HG03060 (cell line): ENCODE data around the gene LGALS8.
"Not testable (repeated sequence)": the region's sequence is repeated elsewhere in the genome, so short reads cannot be mapped to it uniquely, and the experiment has no call there.

Experiments
- ATAC-seq: cut with Tn5 transposase; IDR thresholded peaks from one replicate; pipeline ENCODE4 v1.9.1; 2021; ENCODE audit warnings: low read depth, moderate number of reproducible peaks; ENCODE audit not compliant: unreplicated experiment

Gene LGALS8

GRCh38 chr1:236536540-236536939 is 12.8 kb downstream of the LGALS8 start:
- no peak for ATAC-seq

- ATAC-seq: no peak
Observed at GRCh38 chr1:236540813-236541465, 17.2 kb downstream of the LGALS8 start.

- no peak for ATAC-seq
Observed at GRCh38 chr1:236541710-236542109, 17.9 kb downstream of the LGALS8 start.

- no peak for ATAC-seq
Observed at GRCh38 chr1:236543065-236543669, 19.4 kb downstream of the LGALS8 start.

DNA sequence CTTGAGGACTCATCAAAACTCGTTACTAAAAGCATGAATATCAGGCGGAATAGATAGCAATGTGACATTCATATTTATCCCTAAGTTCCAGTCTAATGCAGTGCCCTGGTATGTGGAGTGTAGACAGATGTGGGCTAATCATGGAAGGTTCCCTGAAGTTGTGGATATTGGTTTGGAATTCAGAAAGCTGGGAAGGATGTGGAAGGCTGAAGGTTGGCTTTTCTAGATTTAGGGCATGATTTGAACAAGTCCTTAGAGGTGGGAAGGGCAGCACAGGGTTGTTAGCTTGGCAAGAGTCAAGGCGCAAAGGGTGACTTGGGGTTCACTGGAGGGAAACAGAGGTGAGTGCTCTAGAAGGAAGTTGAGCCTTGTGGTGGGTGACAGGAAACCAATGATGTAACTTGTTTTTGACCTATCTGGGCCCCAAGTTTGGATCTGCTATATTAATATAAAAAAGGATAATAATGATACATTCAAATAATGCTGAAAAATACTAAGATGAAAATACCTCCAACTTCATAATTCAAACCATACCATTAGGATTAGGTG is 21.9 kb downstream of the LGALS8 start:
- no peak for ATAC-seq

- no peak for ATAC-seq
Observed at GRCh38 chr1:236548452-236548851, 24.7 kb downstream of the LGALS8 start.

DNA sequence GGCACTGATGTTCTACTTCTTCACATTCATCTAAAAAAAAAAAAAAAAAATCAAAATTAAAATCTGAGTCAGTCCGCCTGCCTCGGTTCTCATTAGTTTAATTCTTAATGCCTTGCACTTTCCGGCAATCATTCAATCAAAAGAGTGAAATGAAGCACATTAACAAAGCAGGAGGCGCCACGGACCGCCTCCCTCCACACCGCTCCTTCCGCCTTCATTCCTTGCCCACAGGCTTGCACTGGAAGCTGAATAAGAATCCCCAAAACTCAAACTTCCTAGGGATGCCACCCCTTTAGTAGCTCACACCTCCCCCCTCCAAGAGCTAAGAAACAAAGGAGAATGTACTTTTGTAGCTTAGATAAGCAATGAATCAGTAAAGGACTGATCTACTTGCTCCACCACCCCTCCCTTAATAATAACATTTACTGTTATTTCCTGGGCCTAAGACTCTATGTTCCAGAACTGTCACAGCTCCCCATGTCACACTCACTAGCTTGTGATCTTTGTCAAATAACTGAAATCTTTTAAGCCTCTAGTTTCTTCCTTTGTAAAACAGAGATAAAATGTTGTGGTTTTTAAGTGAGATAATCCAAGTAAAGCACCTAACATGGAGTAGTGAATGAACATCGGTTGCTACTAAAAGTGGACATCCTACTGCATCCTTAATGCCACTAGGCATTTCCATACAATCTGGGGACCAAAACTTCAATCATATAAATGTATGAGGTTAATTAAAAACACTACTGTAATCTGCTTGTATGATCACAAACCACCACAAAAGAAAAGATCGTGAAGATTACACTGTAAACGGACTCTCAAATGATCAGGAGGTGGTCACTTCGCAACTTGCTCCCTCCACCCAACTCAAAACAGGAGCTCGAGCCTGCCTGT is 27.4 kb downstream of the LGALS8 start:
- no peak for ATAC-seq

DNA sequence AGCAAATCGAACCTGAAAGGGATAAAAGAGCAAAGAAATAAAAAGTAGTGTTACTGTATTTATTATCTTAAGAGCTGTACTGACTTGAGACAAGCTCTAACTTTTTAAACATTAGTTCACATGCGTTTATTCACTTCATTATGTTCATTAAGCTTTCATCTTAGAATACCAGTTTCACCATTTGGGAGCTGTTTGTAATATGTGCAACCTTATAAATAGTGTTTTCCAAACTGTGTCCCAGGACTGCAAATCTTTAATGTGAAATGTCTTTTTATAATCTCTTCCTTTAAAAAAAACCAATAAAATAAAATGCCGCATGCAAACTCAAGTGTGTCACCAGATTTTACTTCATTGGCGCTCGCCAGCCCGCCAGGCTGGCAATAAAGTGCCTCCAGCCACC is 28.3 kb downstream of the LGALS8 start:
- no peak for ATAC-seq

DNA sequence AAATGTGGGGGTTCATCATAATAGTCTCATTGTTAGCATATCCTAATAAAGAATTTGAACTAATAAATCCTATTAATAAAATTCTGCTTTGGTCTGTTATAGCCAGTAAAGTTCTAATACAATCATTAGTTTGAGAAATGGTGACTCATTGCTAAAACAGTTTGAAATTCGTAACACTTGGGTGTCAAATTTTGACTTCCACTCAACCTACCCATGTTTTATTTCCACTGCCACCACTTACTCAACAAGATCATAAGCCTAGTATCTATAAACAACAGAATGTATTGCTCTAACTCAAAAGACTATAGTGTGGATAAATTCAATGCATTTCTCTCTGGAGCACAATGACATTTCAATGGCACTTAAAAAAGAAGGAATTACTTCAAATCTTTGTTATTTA is 29.1 kb downstream of the LGALS8 start:
- ATAC-seq: no peak

DNA sequence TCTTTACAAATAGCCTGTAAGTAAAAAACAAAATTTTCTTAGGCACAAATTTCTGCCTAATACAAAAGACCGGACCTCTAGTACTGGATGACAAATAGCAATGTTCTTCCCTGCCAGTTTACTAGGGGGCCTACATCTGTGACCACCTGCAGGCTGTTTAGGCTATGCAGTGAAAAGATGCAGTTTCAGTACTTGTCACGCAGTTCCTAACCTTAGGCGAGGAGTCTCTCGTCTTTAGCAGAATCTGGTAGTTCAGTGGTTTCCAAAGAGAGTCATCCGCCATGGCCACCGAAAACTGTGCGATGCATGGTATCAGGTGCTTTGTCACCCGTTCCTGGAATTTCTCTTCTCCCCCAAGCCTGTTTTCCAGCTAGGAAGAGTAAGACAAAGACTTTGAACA is 29.6 kb downstream of the LGALS8 start:
- ATAC-seq: no peak

DNA sequence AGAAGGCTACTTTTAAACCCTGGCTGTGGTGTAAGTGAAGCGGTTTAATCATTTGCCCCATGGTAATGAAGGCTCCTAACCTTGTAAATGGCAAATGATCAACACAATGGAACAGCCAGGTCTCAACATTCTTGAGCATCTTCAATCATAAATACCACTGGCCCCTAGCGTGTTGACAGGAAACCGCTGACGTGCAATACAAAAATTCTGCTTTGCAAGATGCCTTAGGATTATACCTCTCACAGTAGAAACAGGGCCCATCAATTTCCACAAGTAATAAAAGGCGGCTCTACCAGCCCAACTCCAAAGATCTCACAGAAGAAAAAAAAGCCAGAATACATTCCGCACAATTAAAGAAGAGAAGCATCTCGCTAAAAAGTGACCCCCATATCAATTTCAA is 32.8 kb downstream of the LGALS8 start:
- ATAC-seq: no peak

DNA sequence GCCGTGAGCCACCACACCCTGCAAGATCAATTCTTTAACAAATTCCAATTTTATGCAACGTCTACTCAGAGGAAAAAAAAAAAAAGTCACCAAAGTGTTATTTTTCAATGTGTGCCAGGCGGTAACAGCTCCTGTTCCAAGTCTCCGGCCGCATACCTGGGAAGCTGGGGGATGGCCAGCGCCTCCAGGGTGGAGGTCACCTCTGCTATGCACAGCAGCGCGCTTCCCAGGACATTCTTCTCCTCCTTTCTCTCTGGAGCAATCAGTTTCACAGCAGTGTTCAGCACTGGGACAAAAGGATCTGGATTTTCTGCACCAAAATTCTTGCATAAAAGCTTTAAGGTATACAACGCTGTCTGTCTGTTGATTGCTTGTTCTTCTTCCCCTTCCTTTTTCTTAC is 34.3 kb downstream of the LGALS8 start:
- ATAC-seq: no peak

GRCh38 chr1:236558846-236559245 is 35.1 kb downstream of the LGALS8 start:
- ATAC-seq: no peak

DNA sequence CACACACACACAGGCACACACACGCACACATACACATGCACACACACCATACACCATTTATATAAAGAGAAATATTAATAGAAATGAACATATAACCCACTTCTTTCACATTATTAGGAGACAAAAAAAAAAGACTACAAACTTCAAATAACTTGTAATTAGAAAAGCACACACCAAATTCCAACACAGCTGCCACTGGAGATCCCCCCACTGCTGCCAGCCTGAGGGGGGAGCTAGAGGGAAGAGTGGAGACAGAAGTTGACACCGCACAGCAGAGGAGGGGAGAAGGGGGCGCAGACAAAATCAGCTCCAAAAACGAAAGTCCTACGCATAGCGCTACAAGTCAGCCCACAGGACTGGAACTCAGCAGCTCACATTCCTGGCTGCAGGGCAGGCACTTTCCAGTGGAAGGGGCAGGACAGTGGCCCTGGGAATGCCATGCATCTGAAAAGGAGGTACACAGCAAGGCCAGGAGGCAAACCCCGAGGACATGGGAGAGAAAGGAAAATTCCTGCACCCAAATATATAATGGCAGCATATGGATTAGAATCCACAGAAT is 36.5 kb downstream of the LGALS8 start:
- ATAC-seq: no peak

DNA sequence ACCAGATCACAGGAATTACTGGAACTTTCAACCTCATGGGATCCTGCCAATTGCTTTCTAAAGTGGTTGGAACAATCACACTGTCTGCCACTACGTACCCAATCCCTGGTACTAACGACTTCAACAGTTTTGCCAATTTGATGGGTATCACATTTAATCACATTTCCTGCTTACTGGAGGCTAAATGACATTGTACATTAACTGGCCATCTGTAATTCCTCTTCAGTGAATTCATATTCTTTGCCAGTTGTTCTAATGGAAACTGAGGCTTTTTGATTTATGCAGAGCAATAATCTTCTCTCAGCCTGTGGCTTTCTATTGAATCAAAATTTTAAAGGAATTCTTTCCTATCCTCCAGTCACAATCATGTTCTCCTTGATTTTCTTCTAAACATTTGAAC is 38.2 kb downstream of the LGALS8 start:
- ATAC-seq: no peak

- no peak for ATAC-seq
Observed at GRCh38 chr1:236565530-236565929, 41.7 kb downstream of the LGALS8 start.

DNA sequence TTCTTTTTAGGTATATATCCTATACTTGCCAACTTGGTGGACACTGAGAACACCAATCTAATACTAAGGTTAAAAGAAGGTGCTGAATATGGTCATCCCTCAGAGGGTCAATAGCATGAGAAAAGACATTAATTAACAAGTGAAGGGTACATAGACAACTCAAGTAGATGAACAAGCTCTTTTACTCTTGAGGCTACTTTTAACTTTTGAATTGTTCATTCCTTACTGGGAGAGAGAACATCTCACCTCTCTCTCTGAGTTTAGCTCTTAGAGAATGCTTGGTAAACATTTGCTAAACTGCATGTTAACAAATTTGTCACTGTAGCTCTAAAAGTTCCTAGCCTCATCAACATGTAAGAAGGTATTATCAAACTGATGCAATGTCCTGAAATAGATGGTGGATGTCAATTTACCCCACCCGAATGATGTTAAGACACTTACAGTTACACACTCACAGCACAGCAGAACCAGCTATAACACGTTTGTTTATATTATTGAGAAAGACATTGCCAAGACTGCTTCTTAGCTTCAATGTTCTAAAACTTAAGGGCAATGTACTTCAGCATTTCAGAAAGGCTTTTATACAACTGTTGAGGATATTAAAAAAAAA is 44.6 kb downstream of the LGALS8 start:
- ATAC-seq: no peak

- no peak for ATAC-seq
Observed at GRCh38 chr1:236575523-236575922, 51.7 kb downstream of the LGALS8 start.

DNA sequence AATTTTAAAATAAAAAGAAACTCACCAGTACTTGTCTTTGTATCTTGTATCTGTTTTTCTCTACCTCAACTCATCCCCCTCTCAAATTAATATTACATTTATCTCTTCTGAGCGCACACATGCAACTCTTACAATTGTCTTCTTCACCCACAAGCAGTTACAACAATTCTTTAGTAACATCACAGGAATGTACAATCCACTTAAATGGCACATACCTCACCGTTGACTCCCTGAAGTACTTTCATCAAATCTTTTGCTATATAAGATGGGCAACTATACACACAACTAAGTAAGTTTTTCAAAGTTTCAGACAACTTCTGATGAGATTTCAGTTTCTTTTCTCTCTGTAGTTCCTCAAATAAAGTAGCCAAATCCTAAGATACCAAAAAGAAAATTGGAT is 52.2 kb downstream of the LGALS8 start:
- ATAC-seq: no peak

DNA sequence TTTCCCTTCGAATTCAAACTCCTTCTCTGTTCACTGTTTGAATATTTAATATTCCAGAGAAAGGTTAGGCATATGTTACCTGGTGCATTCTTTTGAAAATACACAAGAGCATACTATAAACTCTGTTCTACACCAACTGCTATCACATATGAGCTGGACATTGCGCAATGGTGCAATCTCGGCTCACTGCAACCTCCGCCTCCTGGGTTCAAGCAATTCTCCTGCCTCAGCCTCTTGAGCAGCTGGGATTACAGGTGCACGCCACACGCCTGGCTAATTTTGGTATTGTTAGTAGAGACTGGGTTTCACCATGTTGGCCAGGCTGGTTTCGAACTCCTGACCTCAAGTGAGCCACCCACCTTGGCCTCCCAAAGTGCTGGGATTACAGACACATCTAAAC is 53.3 kb downstream of the LGALS8 start:
- not testable (repeated sequence) for ATAC-seq

GRCh38 chr1:236578661-236579060 is 54.9 kb downstream of the LGALS8 start:
- ATAC-seq: no peak
